PC-3 (cell line): ENCODE results near the gene PLCB2. TPM values are rescaled to one million over a fixed set of nuclear protein-coding genes. Genes with fewer than 3 reads are reported as not detected.

ENCODE experiments used
- ATAC-seq: fragments of 200-7000 bp; cut with Tn5 transposase; 2 replicates; pipeline ENCODE4 v1.9.1; 2020; ENCODE audit warnings: mild to moderate bottlenecking, moderate library complexity
- BruUV-seq: library from RNA; stranded (reverse); fragments of 400-500 nt; replicated peaks from 2 replicates; lab custom pipeline; 2021; lab: Mats Ljungman, UMichigan
- CTCF ChIA-PET: fragments of 300-600 bp; sonication (Branson Sonifier 250); formaldehyde crosslinking; loops from one replicate; lab custom pipeline; 2022; ENCODE audit warnings: antibody characterized with exemption; lab: Charles Lee
- POLR2A ChIA-PET: fragments of 300-600 bp; sonication (Branson Sonifier 250); formaldehyde crosslinking; loops from one replicate; lab custom pipeline; 2022; ENCODE audit warnings: antibody characterized with exemption; ENCODE audit not compliant: unreplicated experiment; lab: Charles Lee
- DNase-seq: peaks from one replicate; pipeline ENCODE4 v3.0.0-alpha.2; 2015
- H2AFZ ChIP-seq: fragments of 300-600 bp; sonication (generic); 2 replicates; pipeline ENCODE4 v1.6.0; 2016; ENCODE audit warnings: antibody characterized with exemption, low read length
- H3F3A ChIP-seq: fragments of 300-600 bp; sonication (generic); one replicate; pipeline ENCODE4 v1.6.0; 2017; ENCODE audit warnings: antibody characterized with exemption, low read length, control low read depth, mild to moderate bottlenecking; ENCODE audit not compliant: unreplicated experiment
- H3K27ac ChIP-seq: fragments of 300-600 bp; sonication (generic); 2 replicates; pipeline ENCODE4 v1.5.1; 2016; ENCODE audit warnings: mild to moderate bottlenecking, low read length
- H3K27me3 ChIP-seq: fragments of 300-600 bp; sonication (generic); 2 replicates; pipeline ENCODE4 v1.6.1; 2016; ENCODE audit warnings: low read length, mixed read lengths
- H3K36me3 ChIP-seq: fragments of 300-600 bp; sonication (generic); 2 replicates; pipeline ENCODE4 v1.6.1; 2016; ENCODE audit warnings: low read depth, mixed run types, low read length, mixed read lengths
- H3K4me1 ChIP-seq: fragments of 300-600 bp; sonication (generic); 2 replicates; pipeline ENCODE4 v1.5.1; 2016; ENCODE audit warnings: low read length; ENCODE audit not compliant: insufficient read depth
- H3K4me2 ChIP-seq: fragments of 300-600 bp; sonication (generic); 2 replicates; pipeline ENCODE4 v1.6.0; 2016; ENCODE audit warnings: low read length
- H3K4me3 ChIP-seq: fragments of 300-600 bp; sonication (generic); 2 replicates; pipeline ENCODE4 v1.5.1; 2016; ENCODE audit warnings: mild to moderate bottlenecking, low read length, mixed read lengths
- H3K79me2 ChIP-seq: fragments of 300-600 bp; sonication (generic); 2 replicates; pipeline ENCODE4 v1.6.1; 2017; ENCODE audit warnings: low read length, mixed read lengths
- H3K9ac ChIP-seq: fragments of 300-600 bp; sonication (generic); 2 replicates; pipeline ENCODE4 v1.6.0; 2016; ENCODE audit warnings: mild to moderate bottlenecking, low read length
- H3K9me2 ChIP-seq: fragments of 300-600 bp; sonication (generic); replicated peaks from 2 replicates; pipeline ENCODE4 v1.6.1; 2016; ENCODE audit warnings: mixed run types, low read length, mixed read lengths
- H3K9me3 ChIP-seq: fragments of 300-600 bp; sonication (generic); 2 replicates; pipeline ENCODE4 v1.6.1; 2016; ENCODE audit warnings: low read length, mixed read lengths
- H4K20me1 ChIP-seq: fragments of 300-600 bp; sonication (generic); 2 replicates; pipeline ENCODE4 v1.6.1; 2016; ENCODE audit warnings: low read length, mixed read lengths
- CTCF ChIP-seq: fragments of 300-600 bp; sonication (generic); conservative IDR thresholded peaks from 2 replicates; pipeline ENCODE4 v1.5.1; 2017; ENCODE audit warnings: antibody characterized with exemption, low read depth, mild to moderate bottlenecking, low read length
- EZH2 ChIP-seq: fragments of 300-600 bp; sonication (generic); IDR thresholded peaks from one replicate; pipeline ENCODE4 v1.6.1; 2017; ENCODE audit warnings: antibody characterized with exemption, mild to moderate bottlenecking, low read length; ENCODE audit not compliant: unreplicated experiment
- EZH2phosphoT487 ChIP-seq: fragments of 300-600 bp; sonication (generic); IDR thresholded peaks from 2 replicates; pipeline ENCODE4 v1.6.1; 2018; ENCODE audit warnings: mild to moderate bottlenecking, antibody characterized with exemption, low read length, borderline replicate concordance
- intact Hi-C: fragments of 100-400 bp; cut with micrococcal nuclease; formaldehyde crosslinking; loops from 2 replicates; pipeline ENCODE4 v1.9.0; 2023
- total RNA-seq: library from RNA; depleted of rRNA; stranded (reverse); fragments of >200 nt; gene quantifications from 2 replicates; pipeline ENCODE4 v1.2.3, GENCODE V29; 2014

Gene PLCB2
- total RNA-seq, 1 experiment from 2014 or later = 3.2 TPM

GRCh38 chr15:40272485-40273056, 35.2 kb downstream of the PLCB2 start:
- ATAC-seq (peak; percentile 58), DNase-seq (peak; percentile 36)
- Histone ChIP-seq H3K27me3 (no peaks in the 10 kb centered on the region), H3K79me2 (no peaks in the 10 kb centered on the region), H3K4me2 (no peak overlapping the region), H2AFZ (no peak overlapping the region), H3K9me3 (no peaks in the 10 kb centered on the region), H3K9ac (no peak overlapping the region), H3K27ac (no peak overlapping the region), H3K36me3 (peaks cover 9% of the 10 kb centered on the region), H3F3A (no peaks in the 10 kb centered on the region), H3K4me1 (peaks cover 2% of the 10 kb centered on the region), H4K20me1 (no peaks in the 10 kb centered on the region), H3K9me2 (no peaks in the 10 kb centered on the region), H3K4me3 (no peak overlapping the region)
- no TSS peak for BruUV-seq
- ChIA-PET POLR2A (no interaction called here), CTCF (interaction anchor here (0.6 to 4.1 kb wide), 7 partner anchors 33 to 553 kb away, joined by 3 to 86 read pairs (median 3); partner anchors contain the start of gene PAK6)
- intact Hi-C loops = loop anchor here (5.0 kb wide), 1 partner anchor 35 kb away; the partner anchor contains the start of gene PAK6
- no peak for TF ChIP-seq EZH2phosphoT487
- no peak for TF ChIP-seq EZH2
- TF ChIP-seq CTCF = peak; percentile 53

- no peaks in the 10 kb centered on the region for H3K9me3 ChIP-seq
- H2AFZ ChIP-seq = no peak overlapping the region
- no peaks in the 10 kb centered on the region for H4K20me1 ChIP-seq
- peaks cover 9% of the 10 kb centered on the region for H3K36me3 ChIP-seq
- ATAC-seq = no peak
- H3K4me1 ChIP-seq = peaks cover 8% of the 10 kb centered on the region
- H3K9me2 ChIP-seq = no peaks in the 10 kb centered on the region
- BruUV-seq = no TSS peak
- H3K4me3 ChIP-seq = no peak overlapping the region
- POLR2A ChIA-PET = no interaction called here
- no peak for TF ChIP-seq EZH2
- no peak for TF ChIP-seq EZH2phosphoT487
- TF ChIP-seq CTCF = no peak
- no peak overlapping the region for H3K9ac ChIP-seq
- no peaks in the 10 kb centered on the region for H3K79me2 ChIP-seq
- no peak overlapping the region for H3K4me2 ChIP-seq
- no peaks in the 10 kb centered on the region for H3K27me3 ChIP-seq
- no peak overlapping the region for H3K27ac ChIP-seq
- DNase-seq = no peak
- CTCF ChIA-PET = interaction anchor here (0.6 to 4.1 kb wide), 4 partner anchors 33 to 234 kb away, joined by 3 to 86 read pairs (median 5); partner anchors contain the start of gene PAK6
- intact Hi-C loops = loop anchor here (5.0 kb wide), 1 partner anchor 35 kb away; the partner anchor contains the start of gene PAK6
- no peaks in the 10 kb centered on the region for H3F3A ChIP-seq
Observed at GRCh38 chr15:40271685-40272484, 35.9 kb downstream of the PLCB2 start.
